Stomach smooth muscle (tissue), 2 donors: ENCODE measurements around the gene NOD1.

Experiments
- H3K27ac ChIP-seq: one replicate; pipeline ENCODE4 v1.7.0; 2013; ENCODE audit warnings: mild to moderate bottlenecking, low read length, inconsistent platforms
- H3K27me3 ChIP-seq, 2 donors: one replicate each; pipeline ENCODE4 v1.7.0; 2013; ENCODE audit warnings: low read length in 2 of 2; ENCODE audit not compliant: insufficient read depth in 2 of 2, control insufficient read depth in 1 of 2
- H3K36me3 ChIP-seq, 2 donors: one replicate each; pipeline ENCODE4 v1.7.0; 2013; ENCODE audit warnings: low read length in 2 of 2; ENCODE audit not compliant: control insufficient read depth in 2 of 2, insufficient read depth in 2 of 2
- H3K4me1 ChIP-seq: one replicate; pipeline ENCODE4 v1.7.0; 2013; ENCODE audit warnings: low read length; ENCODE audit not compliant: control insufficient read depth, insufficient read depth
- H3K4me3 ChIP-seq, 2 donors: one replicate each; pipeline ENCODE4 v1.7.0; 2013; ENCODE audit warnings: low read length in 2 of 2
- H3K9ac ChIP-seq, 2 donors: one replicate each; pipeline ENCODE4 v1.7.0; 2013; ENCODE audit warnings: low read length in 2 of 2, mild to moderate bottlenecking in 1 of 2
- H3K9me3 ChIP-seq, 2 donors: one replicate each; pipeline ENCODE4 v1.7.0; 2013; ENCODE audit warnings: low read length in 2 of 2; ENCODE audit not compliant: control insufficient read depth in 2 of 2
- donor health status: healthy.
- donor health status: Pancreatic carcinoma.

Gene NOD1

GRCh38 chr7:30459591-30460245 is 18.9 kb downstream of the NOD1 start:
- H3K9ac ChIP-seq: peak overlapping the region in 1 of 2 donors; percentile 7
- no peaks in the 10 kb centered on the region for H3K27me3 ChIP-seq
- H3K4me1 ChIP-seq: peaks cover 28% of the 10 kb centered on the region
- peak overlapping the region; percentile 2 for H3K27ac ChIP-seq
- H3K4me3 ChIP-seq: peak overlapping the region; percentile 1 to 60
- H3K9me3 ChIP-seq: no peaks in the 10 kb centered on the region
- peaks cover 8 to 16% of the 10 kb centered on the region in 2 donors for H3K36me3 ChIP-seq

GRCh38 chr7:30458311-30458710 is 20.3 kb downstream of the NOD1 start:
- Histone ChIP-seq H3K4me1 (peaks cover 20% of the 10 kb centered on the region), H3K36me3 (peaks cover 10 to 23% of the 10 kb centered on the region in 2 donors)

GRCh38 chr7:30453921-30454320 is 24.7 kb downstream of the NOD1 start:
- Histone ChIP-seq H3K4me1 (peaks cover 25% of the 10 kb centered on the region), H3K9ac (no peak overlapping the region), H3K36me3 (peaks cover 10 to 43% of the 10 kb centered on the region in 2 donors), H3K27me3 (no peaks in the 10 kb centered on the region), H3K4me3 (no peak overlapping the region), H3K27ac (no peak overlapping the region), H3K9me3 (no peaks in the 10 kb centered on the region)

More at GRCh38 chr7:30458311-30458710, 20.3 kb downstream of the NOD1 start:
- H3K27me3 ChIP-seq: no peaks in the 10 kb centered on the region
- no peak overlapping the region for H3K27ac ChIP-seq
- no peak overlapping the region for H3K4me3 ChIP-seq
- H3K9ac ChIP-seq: no peak overlapping the region
- no peaks in the 10 kb centered on the region for H3K9me3 ChIP-seq

GRCh38 chr7:30453016-30453415 is 25.6 kb downstream of the NOD1 start:
- Histone ChIP-seq H3K4me1 (peaks cover 33% of the 10 kb centered on the region), H3K36me3 (peaks cover 10 to 46% of the 10 kb centered on the region in 2 donors), H3K9me3 (no peaks in the 10 kb centered on the region), H3K27me3 (no peaks in the 10 kb centered on the region), H3K4me3 (no peak overlapping the region), H3K27ac (no peak overlapping the region), H3K9ac (no peak overlapping the region)

- Histone ChIP-seq H3K4me1 (peaks cover 30% of the 10 kb centered on the region), H3K27ac (no peak overlapping the region), H3K27me3 (no peaks in the 10 kb centered on the region), H3K9me3 (no peaks in the 10 kb centered on the region), H3K4me3 (no peak overlapping the region), H3K36me3 (peaks cover 10 to 50% of the 10 kb centered on the region in 2 donors), H3K9ac (no peak overlapping the region)
Measured at GRCh38 chr7:30452280-30452930, 26.2 kb downstream of the NOD1 start.

GRCh38 chr7:30451539-30452279 is 26.9 kb downstream of the NOD1 start:
- Histone ChIP-seq H3K4me3 (no peak overlapping the region), H3K27ac (no peak overlapping the region), H3K27me3 (no peaks in the 10 kb centered on the region), H3K9me3 (no peaks in the 10 kb centered on the region), H3K9ac (no peak overlapping the region), H3K36me3 (peaks cover 10 to 52% of the 10 kb centered on the region in 2 donors), H3K4me1 (peaks cover 30% of the 10 kb centered on the region)

GRCh38 chr7:30450983-30451497 is 27.5 kb downstream of the NOD1 start:
- Histone ChIP-seq H3K9me3 (no peaks in the 10 kb centered on the region), H3K27me3 (no peaks in the 10 kb centered on the region), H3K4me1 (peaks cover 34% of the 10 kb centered on the region), H3K9ac (no peak overlapping the region), H3K36me3 (peaks cover 4 to 50% of the 10 kb centered on the region in 2 donors), H3K4me3 (no peak overlapping the region), H3K27ac (no peak overlapping the region)

GRCh38 chr7:30450240-30450982 is 28.2 kb downstream of the NOD1 start:
- Histone ChIP-seq H3K4me3 (no peak overlapping the region), H3K27ac (no peak overlapping the region), H3K9me3 (no peaks in the 10 kb centered on the region), H3K36me3 (peaks cover 2 to 49% of the 10 kb centered on the region in 2 donors), H3K9ac (no peak overlapping the region), H3K4me1 (peaks cover 35% of the 10 kb centered on the region), H3K27me3 (no peaks in the 10 kb centered on the region)

GRCh38 chr7:30448461-30449189 is 30.0 kb downstream of the NOD1 start:
- no peak overlapping the region for H3K9ac ChIP-seq
- H3K27me3 ChIP-seq: no peaks in the 10 kb centered on the region
- H3K4me3 ChIP-seq: no peak overlapping the region
- peak overlapping the region; percentile 33 for H3K27ac ChIP-seq
- H3K4me1 ChIP-seq: peaks cover 35% of the 10 kb centered on the region
- H3K9me3 ChIP-seq: no peaks in the 10 kb centered on the region
- H3K36me3 ChIP-seq: peaks cover 0 to 38% of the 10 kb centered on the region in 2 donors

- Histone ChIP-seq H3K9ac (no peak overlapping the region), H3K36me3 (peaks cover 0 to 29% of the 10 kb centered on the region in 2 donors), H3K4me1 (peaks cover 31% of the 10 kb centered on the region), H3K27me3 (no peaks in the 10 kb centered on the region), H3K4me3 (no peak overlapping the region), H3K27ac (no peak overlapping the region), H3K9me3 (no peaks in the 10 kb centered on the region)
Measured at GRCh38 chr7:30447466-30447865, 31.1 kb downstream of the NOD1 start.
